T-helper 1 cell treated with Interleukin-12 subunit alpha and Interleukin-12 subunit beta and Interleukin-4 antibody, amounts not matched to agents 30 μg/mL and 1 μg/mL, for 36 hours (primary cell): ENCODE results near the gene TMEM258.

ENCODE experiments used
- H3K27ac Mint-ChIP-seq: one replicate; pipeline ENCODE4 v1.8.0; 2021; ENCODE audit warnings: mild to moderate bottlenecking, mixed read lengths
- H3K27me3 Mint-ChIP-seq: one replicate; pipeline ENCODE4 v1.8.0; 2021; ENCODE audit warnings: low read depth, mixed read lengths
- H3K36me3 Mint-ChIP-seq: one replicate; pipeline ENCODE4 v1.8.0; 2021; ENCODE audit warnings: low read depth, mixed read lengths
- H3K4me1 Mint-ChIP-seq: one replicate; pipeline ENCODE4 v1.8.0; 2021; ENCODE audit warnings: low read depth, mixed read lengths
- H3K4me3 Mint-ChIP-seq: one replicate; pipeline ENCODE4 v1.8.0; 2021; ENCODE audit warnings: mild to moderate bottlenecking, moderate library complexity, mixed read lengths
- H3K9me3 Mint-ChIP-seq: one replicate; pipeline ENCODE4 v1.8.0; 2021; ENCODE audit warnings: mixed read lengths

The TMEM258 gene

GRCh38 chr11:61745781-61746441, 46.5 kb downstream of the TMEM258 start:
- no peak overlapping the region for H3K27ac Mint-ChIP-seq

GRCh38 chr11:61744609-61745156, 47.7 kb downstream of the TMEM258 start:
- Mint-ChIP-seq H3K36me3 (no peaks in the 10 kb centered on the region), H3K27ac (no peak overlapping the region), H3K4me3 (no peak overlapping the region), H3K4me1 (no peaks in the 10 kb centered on the region), H3K27me3 (peaks cover 7% of the 10 kb centered on the region), H3K9me3 (no peaks in the 10 kb centered on the region)

More at GRCh38 chr11:61745781-61746441, 46.5 kb downstream of the TMEM258 start:
- H3K36me3 Mint-ChIP-seq, result no peaks in the 10 kb centered on the region
- peaks cover under 1% of the 10 kb centered on the region for H3K4me1 Mint-ChIP-seq
- no peaks in the 10 kb centered on the region for H3K9me3 Mint-ChIP-seq
- peaks cover 11% of the 10 kb centered on the region for H3K27me3 Mint-ChIP-seq
- no peak overlapping the region for H3K4me3 Mint-ChIP-seq

- peaks cover 3% of the 10 kb centered on the region for H3K27me3 Mint-ChIP-seq
- no peaks in the 10 kb centered on the region for H3K4me1 Mint-ChIP-seq
- H3K27ac Mint-ChIP-seq, result no peak overlapping the region
- H3K9me3 Mint-ChIP-seq, result no peaks in the 10 kb centered on the region
- no peaks in the 10 kb centered on the region for H3K36me3 Mint-ChIP-seq
- no peak overlapping the region for H3K4me3 Mint-ChIP-seq
Observed at GRCh38 chr11:61744181-61744580, 48.2 kb downstream of the TMEM258 start.

- no peaks in the 10 kb centered on the region for H3K36me3 Mint-ChIP-seq
- no peaks in the 10 kb centered on the region for H3K4me1 Mint-ChIP-seq
- no peak overlapping the region for H3K27ac Mint-ChIP-seq
- H3K9me3 Mint-ChIP-seq, result no peaks in the 10 kb centered on the region
- H3K4me3 Mint-ChIP-seq, result no peak overlapping the region
- H3K27me3 Mint-ChIP-seq, result no peaks in the 10 kb centered on the region
Observed at GRCh38 chr11:61743486-61744095, 48.8 kb downstream of the TMEM258 start.

GRCh38 chr11:61742391-61742790, 50.0 kb downstream of the TMEM258 start:
- Mint-ChIP-seq H3K27me3 (no peaks in the 10 kb centered on the region), H3K4me1 (no peaks in the 10 kb centered on the region), H3K27ac (no peak overlapping the region), H3K36me3 (no peaks in the 10 kb centered on the region), H3K4me3 (no peak overlapping the region), H3K9me3 (no peaks in the 10 kb centered on the region)

GRCh38 chr11:61739966-61740365, 52.4 kb downstream of the TMEM258 start:
- Mint-ChIP-seq H3K36me3 (no peaks in the 10 kb centered on the region), H3K27me3 (no peaks in the 10 kb centered on the region), H3K4me3 (no peak overlapping the region)

GRCh38 chr11:61739413-61739812, 53.0 kb downstream of the TMEM258 start:
- Mint-ChIP-seq H3K27me3 (no peaks in the 10 kb centered on the region), H3K36me3 (no peaks in the 10 kb centered on the region), H3K9me3 (no peaks in the 10 kb centered on the region), H3K4me3 (no peak overlapping the region), H3K27ac (no peak overlapping the region), H3K4me1 (no peaks in the 10 kb centered on the region)

More at GRCh38 chr11:61739966-61740365, 52.4 kb downstream of the TMEM258 start:
- H3K9me3 Mint-ChIP-seq, result no peaks in the 10 kb centered on the region
- no peaks in the 10 kb centered on the region for H3K4me1 Mint-ChIP-seq
- no peak overlapping the region for H3K27ac Mint-ChIP-seq
